GM21786 (cell line): Measurements from ENCODE around the gene ERG28.
"Not testable (repeated sequence)": the region's sequence is repeated elsewhere in the genome, so short reads cannot be mapped to it uniquely, and the experiment has no call there.

ENCODE experiments used
- ATAC-seq: cut with Tn5 transposase; IDR thresholded peaks from one replicate; pipeline ENCODE4 v1.9.1; 2021; ENCODE audit not compliant: unreplicated experiment

ERG28 gene

DNA sequence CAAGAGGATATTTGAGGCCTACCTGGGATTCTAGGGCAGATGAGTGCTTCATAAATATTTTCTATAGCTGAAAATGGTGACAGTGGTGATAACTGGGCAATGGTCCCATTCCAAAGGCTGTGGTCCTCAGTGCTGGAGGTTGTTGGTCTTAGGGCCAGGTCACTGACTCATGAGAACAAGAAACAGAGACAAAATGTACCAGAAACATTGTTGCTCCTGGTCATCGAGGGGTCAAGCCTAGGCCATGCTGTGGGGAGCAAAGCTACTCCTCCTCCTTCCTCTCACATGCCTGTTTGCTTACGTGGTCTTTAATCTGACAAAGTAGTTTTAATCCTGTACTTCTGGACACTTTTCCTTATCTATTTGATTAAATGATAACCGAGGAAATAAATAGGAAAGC is 33.8 kb downstream of the ERG28 start:
- ATAC-seq: no peak

DNA sequence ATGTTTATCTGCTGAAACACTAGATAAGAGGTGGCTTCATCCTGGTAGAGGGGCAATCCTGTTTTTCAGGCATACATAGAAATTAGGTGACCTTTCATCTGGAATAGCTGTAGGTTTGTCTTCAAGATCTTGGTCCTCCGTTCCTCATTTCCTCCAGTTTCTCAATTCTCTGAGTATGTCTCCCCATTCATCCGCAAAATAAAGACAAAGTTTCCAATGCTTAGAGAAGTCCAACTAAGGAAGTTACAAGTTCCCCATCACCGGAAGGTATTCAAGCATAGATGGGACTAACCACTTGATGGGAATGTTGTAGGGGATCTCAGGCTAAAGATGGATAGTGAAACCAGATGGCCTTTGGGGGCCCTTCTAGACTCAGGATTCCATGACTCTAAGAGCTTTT is 34.3 kb downstream of the ERG28 start:
- no peak for ATAC-seq

- ATAC-seq: no peak
Measured at GRCh38 chr14:75625034-75625433, 35.6 kb downstream of the ERG28 start.

GRCh38 chr14:75619548-75619947 is 41.1 kb downstream of the ERG28 start:
- no peak for ATAC-seq

DNA sequence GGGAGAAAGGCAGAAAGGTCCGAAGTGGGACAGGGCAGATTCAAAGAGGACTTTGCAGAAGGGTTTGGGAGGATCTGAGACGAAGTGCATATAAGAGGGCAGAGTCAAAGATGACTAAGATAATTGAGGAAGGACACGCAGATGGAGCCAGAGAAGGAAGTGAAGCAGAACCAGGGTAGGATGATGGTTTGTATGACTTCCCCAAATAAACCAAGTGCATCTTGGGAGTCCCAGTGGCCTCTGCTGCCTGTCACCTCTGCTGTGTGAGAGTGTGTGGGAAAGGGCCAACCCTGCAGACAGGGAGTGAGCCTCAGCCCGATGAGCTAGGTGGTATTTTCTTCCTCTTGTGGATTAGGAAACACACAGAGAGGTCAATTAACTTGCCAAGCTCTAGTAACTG is 45.5 kb downstream of the ERG28 start:
- no peak for ATAC-seq

GRCh38 chr14:75614179-75614578 is 46.5 kb downstream of the ERG28 start:
- ATAC-seq: no peak

DNA sequence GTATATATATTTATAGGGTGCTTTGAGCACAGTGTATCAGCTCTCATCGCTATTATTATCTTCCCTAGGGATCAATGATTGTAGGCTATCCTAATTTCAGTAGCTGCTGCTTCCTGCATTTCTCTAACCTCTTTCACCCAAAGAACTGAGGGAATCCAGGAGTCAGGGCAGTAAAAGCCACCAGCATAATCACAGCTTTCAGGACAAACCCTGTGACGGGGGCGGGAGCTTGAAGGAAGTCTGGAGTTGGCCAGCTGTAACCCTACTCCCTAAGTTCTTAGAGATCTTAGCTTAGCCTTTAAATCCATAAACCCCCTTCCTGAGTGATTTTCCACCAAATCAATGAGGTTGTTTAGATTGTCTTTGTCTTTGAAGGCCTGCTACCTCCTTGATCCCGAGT is 48.5 kb downstream of the ERG28 start:
- ATAC-seq: no peak

- no peak for ATAC-seq
Measured at GRCh38 chr14:75610834-75611233, 49.8 kb downstream of the ERG28 start.

DNA sequence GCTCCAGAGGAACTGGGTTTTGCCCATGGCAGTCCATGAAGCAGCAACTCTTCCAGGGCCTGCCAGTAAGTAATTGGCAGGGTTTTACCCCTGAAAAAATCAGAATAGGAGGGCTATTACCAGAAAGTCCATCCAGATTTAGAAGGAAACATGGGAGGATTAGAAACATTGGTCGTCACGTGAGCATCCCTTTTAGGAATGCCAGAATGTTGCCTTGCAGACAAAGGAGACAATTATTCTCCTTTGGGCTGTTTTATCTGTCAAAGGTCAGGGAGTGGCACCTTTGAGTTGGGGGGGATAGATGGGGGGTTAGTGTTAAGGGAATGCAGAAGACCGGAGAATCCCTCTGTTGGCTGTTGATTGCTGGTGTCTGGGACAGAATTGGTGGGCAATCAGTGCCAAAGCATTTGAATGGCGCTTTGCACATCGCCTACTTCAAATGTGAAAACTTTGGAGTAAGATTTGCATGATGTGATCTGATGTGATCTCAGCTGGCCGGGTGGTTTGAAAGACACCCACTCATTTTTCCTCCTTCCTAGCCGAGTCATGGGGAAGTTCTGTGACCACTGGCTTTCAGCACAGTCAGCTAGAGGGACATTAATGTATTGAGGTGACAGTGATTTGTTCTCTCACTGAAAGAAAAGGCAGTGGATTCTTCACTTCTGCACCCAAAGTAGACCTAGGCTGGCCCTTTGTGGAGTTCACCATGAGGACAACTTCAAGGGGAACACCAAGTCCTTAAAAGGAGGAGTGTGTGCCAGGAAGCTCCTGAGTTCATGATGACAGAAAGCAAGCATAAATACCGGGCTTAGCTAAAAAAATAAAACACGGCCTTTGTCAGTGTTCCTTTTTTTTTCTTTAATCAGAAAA is 50.8 kb downstream of the ERG28 start:
- no peak for ATAC-seq

DNA sequence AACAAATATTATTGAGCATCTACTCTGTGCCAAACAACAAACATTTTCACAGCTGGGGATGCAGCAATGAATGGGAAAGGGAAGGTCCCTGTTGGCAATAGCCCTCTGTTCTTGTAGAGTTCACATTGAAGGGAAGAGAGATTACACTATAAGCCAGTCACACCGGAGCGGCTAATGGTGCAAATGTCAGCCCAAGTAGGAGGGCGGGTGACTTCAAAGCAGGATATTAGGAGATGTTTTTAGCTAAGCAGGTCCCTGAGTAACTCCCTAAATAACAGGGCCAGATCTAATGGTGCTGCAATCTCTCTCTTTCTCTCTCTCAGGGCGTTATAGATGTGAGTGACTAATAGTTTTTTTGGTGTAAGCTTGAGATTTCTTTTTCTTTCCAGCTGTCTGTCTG is 51.6 kb downstream of the ERG28 start:
- ATAC-seq: no peak

GRCh38 chr14:75607842-75608640 is 52.6 kb downstream of the ERG28 start:
- ATAC-seq: no peak

- no peak for ATAC-seq
Measured at GRCh38 chr14:75607044-75607443, 53.6 kb downstream of the ERG28 start.

DNA sequence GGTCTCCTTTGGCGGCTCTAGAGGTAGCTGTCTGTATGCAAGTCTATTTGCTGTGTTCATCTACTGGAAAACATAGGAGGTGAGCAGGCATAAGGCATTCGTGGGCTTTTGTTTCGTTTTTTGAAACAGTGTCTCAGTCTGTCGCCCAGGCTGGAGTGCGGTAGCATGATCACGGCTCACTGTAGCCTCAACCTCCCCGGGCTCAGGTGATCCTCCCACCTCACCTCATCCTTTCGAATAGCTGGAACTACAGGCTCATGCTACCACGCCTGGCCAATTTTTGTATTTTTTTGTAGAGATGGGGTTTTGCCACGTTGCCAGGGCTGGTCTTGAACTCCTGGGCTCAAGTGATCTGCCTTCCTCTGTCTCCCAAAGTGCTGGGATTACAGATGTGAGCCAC is 54.8 kb downstream of the ERG28 start:
- no peak for ATAC-seq

- no peak for ATAC-seq
Measured at GRCh38 chr14:75604979-75605851, 55.5 kb downstream of the ERG28 start.

DNA sequence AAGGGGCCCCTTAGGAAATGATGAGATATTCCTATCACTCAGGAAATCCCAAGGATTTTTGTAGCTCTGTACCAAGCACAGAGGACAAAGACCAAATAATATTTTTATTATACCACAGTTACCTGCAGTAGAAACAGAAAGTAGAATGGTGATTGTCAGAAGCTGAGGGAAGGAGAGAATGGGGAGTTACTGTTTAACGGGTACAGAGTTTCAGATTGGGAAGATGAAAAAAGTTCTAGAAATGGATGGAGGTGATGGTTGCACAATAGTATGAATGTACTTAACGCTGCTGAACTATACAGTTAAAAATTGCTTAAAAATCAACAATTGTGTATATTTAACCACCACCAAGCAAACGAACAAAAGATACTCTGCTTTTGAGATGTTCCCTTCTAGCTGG is 58.2 kb downstream of the ERG28 start:
- no peak for ATAC-seq

GRCh38 chr14:75601061-75601460 is 59.6 kb downstream of the ERG28 start:
- ATAC-seq: not testable (repeated sequence)

GRCh38 chr14:75600100-75600499 is 60.6 kb downstream of the ERG28 start:
- ATAC-seq: not testable (repeated sequence)
